Spinal cord (tissue), 10 donors: ENCODE data around the gene TXNDC5. TPM values are rescaled to one million over a fixed set of nuclear protein-coding genes. Genes with fewer than 3 reads are reported as not detected.
A peak's percentile ranks its signal among the peaks of the same experiment; 100 is the strongest.

Experiments
- DNase-seq, 6 donors: peaks; one replicate each; pipeline versions ENCODE4 v3.0.0 to v3.0.0-alpha.2; 2013 to 2015; ENCODE audit warnings: low spot score in 6 of 6, low read depth in 4 of 6
- H3K27ac ChIP-seq: one replicate; pipeline ENCODE4 v1.5.1; 2013; ENCODE audit warnings: low read depth, low read length, control low read depth
- H3K27me3 ChIP-seq: one replicate; pipeline ENCODE4 v1.6.1; 2013; ENCODE audit warnings: low read length; ENCODE audit not compliant: control insufficient read depth, insufficient read depth
- H3K36me3 ChIP-seq: one replicate; pipeline ENCODE4 v1.6.1; 2013; ENCODE audit warnings: low read length; ENCODE audit not compliant: control insufficient read depth, insufficient read depth
- H3K4me1 ChIP-seq: one replicate; pipeline ENCODE4 v1.6.1; 2013; ENCODE audit warnings: low read length; ENCODE audit not compliant: control insufficient read depth, insufficient read depth
- H3K4me3 ChIP-seq: one replicate; pipeline ENCODE4 v1.5.1; 2013; ENCODE audit warnings: low read depth, low read length, control low read depth
- H3K9me3 ChIP-seq: one replicate; pipeline ENCODE4 v1.6.1; 2013; ENCODE audit warnings: low read length; ENCODE audit not compliant: control insufficient read depth, insufficient read depth
- WGBS: methylation state at CpG from one replicate; pipeline ENCODE4 v1.1.5; 2013; ENCODE audit warnings: missing lambda C conversion rate; ENCODE audit not compliant: insufficient coverage; 5-methylcytosine and 5-hydroxymethylcytosine counted together
- polyA plus RNA-seq, 2 donors: library from polyadenylated mRNA; unstranded; fragments of 120-200 nt; gene quantifications; one replicate each; pipeline ENCODE4 v1.2.1, GENCODE V29; 2013; ENCODE audit not compliant: insufficient read length in 2 of 2
- total RNA-seq, 2 donors: library from RNA; depleted of rRNA in 1 of 2; stranded (reverse); fragments of 120-200 nt in 1 of 2; fragments of >200 nt in 1 of 2; gene quantifications; one replicate each; pipeline versions ENCODE4 v1.2.3 to v1.2.4, GENCODE V29; 2013 to 2014
- donor health status: healthy.

Gene TXNDC5
- total and polyA plus RNA-seq, 4 donors = 46.4 to 181 (median 82.8) TPM

DNA sequence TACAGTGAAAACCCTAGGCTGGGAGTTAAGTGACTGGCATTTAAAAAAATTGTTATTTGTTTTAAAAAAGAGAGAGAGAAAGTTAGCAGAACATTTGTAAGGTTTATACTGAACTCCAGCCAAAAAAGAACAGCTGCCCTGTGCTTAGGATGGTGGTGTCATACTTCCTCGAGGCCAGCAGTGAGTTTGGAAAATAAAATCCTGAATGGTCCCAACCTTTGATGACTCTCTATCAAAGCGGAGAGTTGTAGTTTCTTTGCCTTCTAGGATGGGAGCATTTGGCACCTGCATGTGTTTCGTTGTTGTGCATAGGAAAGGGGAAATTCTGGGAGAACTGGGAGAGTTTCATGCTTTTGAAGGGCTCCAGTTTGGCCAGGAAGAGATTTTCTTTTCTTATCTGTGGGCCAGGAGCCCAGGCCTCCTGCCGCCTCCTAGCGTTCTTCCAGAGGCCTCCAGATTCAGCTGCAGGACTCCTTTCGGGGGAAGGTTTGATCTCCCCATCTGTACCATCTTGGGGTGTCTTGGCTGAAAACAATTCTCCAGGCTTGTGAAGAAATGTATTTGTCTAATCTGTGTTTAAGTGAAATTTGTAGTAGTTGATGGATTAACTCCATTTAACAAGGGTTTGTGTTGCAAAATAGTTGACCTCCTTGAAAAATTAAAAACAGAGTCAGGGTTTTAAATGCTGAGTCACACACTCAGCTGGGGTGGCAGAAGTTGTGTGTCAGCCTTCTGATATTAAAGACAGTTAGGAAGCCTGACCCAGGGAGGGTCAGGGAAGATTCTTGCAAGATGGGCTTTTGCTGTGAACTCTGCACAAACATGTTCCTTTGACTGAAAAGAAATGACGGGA lies 63.4 kb downstream of the TXNDC5 start:
- peaks cover 5% of the 10 kb centered on the region for H3K9me3 ChIP-seq
- H3K27ac ChIP-seq = no peak overlapping the region
- H3K4me1 ChIP-seq = no peaks in the 10 kb centered on the region
- no peaks in the 10 kb centered on the region for H3K36me3 ChIP-seq
- WGBS = 60% methylated on average over 5 of the region's 7 CpGs
- no peaks in the 10 kb centered on the region for H3K27me3 ChIP-seq
- DNase-seq = peak in 1 of 6 donors; percentile 14
- H3K4me3 ChIP-seq = no peak overlapping the region

GRCh38 chr6:7841781-7842468 lies 68.7 kb downstream of the TXNDC5 start:
- Histone ChIP-seq H3K9me3 (no peaks in the 10 kb centered on the region), H3K27me3 (no peaks in the 10 kb centered on the region), H3K36me3 (no peaks in the 10 kb centered on the region), H3K27ac (no peak overlapping the region), H3K4me1 (no peaks in the 10 kb centered on the region), H3K4me3 (no peak overlapping the region)
- WGBS = 90% methylated on average over 2 of the region's 3 CpGs
- DNase-seq = no peak

- WGBS = 100% methylated on average over 3 of the region's 4 CpGs
- Histone ChIP-seq H3K9me3 (no peaks in the 10 kb centered on the region), H3K4me1 (no peaks in the 10 kb centered on the region), H3K36me3 (no peaks in the 10 kb centered on the region), H3K27ac (no peak overlapping the region), H3K27me3 (no peaks in the 10 kb centered on the region), H3K4me3 (no peak overlapping the region)
- DNase-seq = no peak
These were observed 74.1 kb downstream of the TXNDC5 start for GRCh38 chr6:7836371-7837026.

DNA sequence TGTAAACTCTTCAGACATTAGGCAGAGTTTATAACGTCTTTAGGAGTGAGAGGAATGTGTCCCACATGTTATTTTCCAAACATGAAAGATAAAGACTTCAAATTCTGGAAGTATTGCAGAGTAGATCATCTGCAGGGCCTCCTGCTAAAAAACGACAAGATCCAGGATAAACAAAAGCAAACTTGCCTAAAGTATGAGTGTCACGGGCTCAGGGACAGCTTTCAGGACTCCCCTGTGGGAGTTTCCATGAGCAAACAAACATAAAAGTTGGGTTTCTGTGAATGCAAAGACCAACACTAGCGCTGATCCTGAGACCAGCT lies 76.9 kb downstream of the TXNDC5 start:
- H3K36me3 ChIP-seq = no peaks in the 10 kb centered on the region
- WGBS = 75% methylated on average over 2 of the region's 4 CpGs
- H3K4me3 ChIP-seq = no peak overlapping the region
- DNase-seq = peak in 1 of 6 donors; percentile 55
- no peaks in the 10 kb centered on the region for H3K4me1 ChIP-seq
- no peak overlapping the region for H3K27ac ChIP-seq
- no peaks in the 10 kb centered on the region for H3K9me3 ChIP-seq
- no peaks in the 10 kb centered on the region for H3K27me3 ChIP-seq

DNA sequence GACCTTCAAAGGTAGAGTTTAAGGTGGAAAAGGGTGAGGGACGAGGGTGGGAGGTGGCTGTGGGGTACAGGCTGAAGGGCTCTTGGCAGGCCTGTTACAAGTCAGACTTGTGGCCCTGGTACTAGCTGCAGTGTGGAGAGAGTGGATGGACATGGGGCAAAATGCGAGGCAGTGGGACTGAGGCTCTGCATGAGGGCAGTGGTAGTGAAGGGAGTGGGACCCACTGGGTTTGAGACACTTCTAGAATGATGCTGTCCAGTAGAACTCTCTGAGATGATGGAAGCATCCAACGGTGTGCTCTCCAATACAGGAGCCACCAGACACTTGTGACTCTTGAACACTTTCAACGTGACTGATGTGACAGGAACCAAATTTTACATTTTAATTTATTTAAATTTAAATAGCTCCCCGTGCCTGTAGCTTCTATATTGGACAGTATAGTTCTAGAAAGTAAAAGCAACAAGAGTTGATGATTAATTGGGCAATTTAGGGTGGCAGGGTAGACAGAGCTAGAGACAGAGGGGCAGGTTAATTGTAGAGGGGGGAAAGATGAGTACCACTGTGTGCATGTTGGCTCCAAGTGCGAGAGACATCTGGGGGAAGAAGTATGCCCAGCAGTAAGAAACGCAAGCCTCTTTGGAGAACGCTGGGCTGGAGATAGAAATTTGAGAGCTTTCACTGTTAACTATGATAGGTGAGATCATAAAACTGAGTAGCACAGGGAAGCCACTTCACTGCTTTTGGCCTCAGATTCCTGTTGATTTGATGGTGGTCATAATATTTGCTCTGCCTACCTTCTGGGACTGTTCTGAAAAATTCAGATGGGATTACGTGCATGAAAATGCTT lies 77.5 kb downstream of the TXNDC5 start:
- Histone ChIP-seq H3K4me1 (no peaks in the 10 kb centered on the region), H3K36me3 (no peaks in the 10 kb centered on the region), H3K27ac (peak overlapping the region; percentile 20), H3K9me3 (no peaks in the 10 kb centered on the region), H3K4me3 (no peak overlapping the region), H3K27me3 (no peaks in the 10 kb centered on the region)
- 74% methylated on average over 6 of the region's 9 CpGs for WGBS
- DNase-seq = no peak

Other genes with a start within 250 kb of the TXNDC5 start
- gene BMP6, start 184.7 kb downstream of the TXNDC5 start, total RNA-seq = 10 to 100 TPM; 29.6 to 93.3 TPM
- 10 to 100 TPM; 13.6 to 18.6 TPM for gene BMP6, start 184.7 kb downstream of the TXNDC5 start, polyA plus RNA-seq
- gene BLOC1S5, start 153.6 kb upstream of the TXNDC5 start, total RNA-seq = 10 to 100 TPM; 20.4 to 20.9 TPM
- gene BLOC1S5, start 153.6 kb upstream of the TXNDC5 start, polyA plus RNA-seq = 10 to 100 TPM; 10.1 to 11.0 TPM
- gene EEF1E1, start 191.8 kb upstream of the TXNDC5 start, total RNA-seq = 10 to 100 TPM; 38.2 to 51.5 TPM
- gene EEF1E1, start 191.8 kb upstream of the TXNDC5 start, polyA plus RNA-seq = 10 to 100 TPM; 56.8 to 66.7 TPM